Measurements from ENCODE around the gene SLC28A2.
"Not testable (repeated sequence)": the region's sequence is repeated elsewhere in the genome, so short reads cannot be mapped to it uniquely, and the experiment has no call there.

SLC28A2 gene

GRCh38 chr15:45251888-45252287 lies at the start of gene SLC28A2:
Gene SLC28A2, plus strand, starts transcription at chr15:45252234. Its CDS starts 982 bp downstream, at chr15:45253216.
- DNase-seq, result no peak

- DNase-seq, result no peak
Observed at GRCh38 chr15:45203182-45203581, 48.9 kb upstream of the SLC28A2 start.

GRCh38 chr15:45205192-45205591 lies 46.8 kb upstream of the SLC28A2 start:
- DNase-seq, result no peak

GRCh38 chr15:45212493-45212892 lies 39.5 kb upstream of the SLC28A2 start:
- DNase-seq, result no peak

GRCh38 chr15:45221053-45221599 lies 30.9 kb upstream of the SLC28A2 start:
- no peak for DNase-seq

GRCh38 chr15:45221967-45222366 lies 30.1 kb upstream of the SLC28A2 start:
- no peak for DNase-seq

- no peak for DNase-seq
Observed at GRCh38 chr15:45224621-45225217, 27.3 kb upstream of the SLC28A2 start.

GRCh38 chr15:45225506-45226273 lies 26.3 kb upstream of the SLC28A2 start:
- no peak for DNase-seq

GRCh38 chr15:45228931-45229330 lies 23.1 kb upstream of the SLC28A2 start:
- no peak for DNase-seq

- no peak for DNase-seq
Observed at GRCh38 chr15:45230245-45230965, 21.6 kb upstream of the SLC28A2 start.

- no peak for DNase-seq
Observed at GRCh38 chr15:45231132-45231531, 20.9 kb upstream of the SLC28A2 start.

- no peak for DNase-seq
Observed at GRCh38 chr15:45231864-45232562, 20.0 kb upstream of the SLC28A2 start.

GRCh38 chr15:45234562-45235235 lies 17.3 kb upstream of the SLC28A2 start:
- no peak for DNase-seq

GRCh38 chr15:45236806-45237205 lies 15.2 kb upstream of the SLC28A2 start:
- not testable (repeated sequence) for DNase-seq

- no peak for DNase-seq
Observed at GRCh38 chr15:45242289-45242688, 9.7 kb upstream of the SLC28A2 start.

GRCh38 chr15:45249125-45249780 lies 2.8 kb upstream of the SLC28A2 start:
- DNase-seq, result no peak

- DNase-seq, result no peak
Observed at GRCh38 chr15:45253330-45253729, 1.3 kb downstream of the SLC28A2 start.

- DNase-seq, result no peak
Observed at GRCh38 chr15:45254405-45254804, 2.4 kb downstream of the SLC28A2 start.

GRCh38 chr15:45254824-45255223 lies 2.8 kb downstream of the SLC28A2 start:
- DNase-seq, result not testable (repeated sequence)

- DNase-seq, result no peak
Observed at GRCh38 chr15:45259796-45260195, 7.8 kb downstream of the SLC28A2 start.

GRCh38 chr15:45262906-45263461 lies 10.9 kb downstream of the SLC28A2 start:
- DNase-seq, result no peak

Measured in right forelimb (tissue), 1 donor.